ENCODE data around the gene NF1.

Gene NF1

GRCh38 chr17:31417051-31417792, 322.4 kb downstream of the NF1 start:
- Histone ChIP-seq H2AFZ (ENCODE audit: low read depth, low read length) (no peak overlapping the region), H3K9me3 (ENCODE audit: insufficient read depth, low read length) (no peaks in the 10 kb centered on the region), H4K20me1 (ENCODE audit: insufficient read depth, low read length) (no peaks in the 10 kb centered on the region), H3K9ac (ENCODE audit: low read length) (no peak overlapping the region), H3K4me1 (ENCODE audit: low read length) (0 out of 2 replicates have a peak, but pooled peaks cover 3% of the 10 kb centered on the region), H3K4me2 (ENCODE audit: low read length) (no peak overlapping the region), H3K27ac (ENCODE audit: low read length) (no peak overlapping the region), H3K27me3 (ENCODE audit: low read depth, low read length) (no peaks in the 10 kb centered on the region), H3K4me3 (ENCODE audit: low read length) (no peak overlapping the region), H3K36me3 (replicated peaks; ENCODE audit: low read depth, low read length) (no peaks in the 10 kb centered on the region), H3K79me2 (ENCODE audit: low read length) (no peaks in the 10 kb centered on the region)
- TF ChIP-seq EZH2phosphoT487 (IDR thresholded peaks at IDR 0.05; ENCODE audit: low read depth) = no peak
- TF ChIP-seq CTCF (IDR thresholded peaks at IDR 0.05; ENCODE audit: low read depth, low read length) = no peak

GRCh38 chr17:31418773-31419350, 324.1 kb downstream of the NF1 start:
- no peaks in the 10 kb centered on the region for H3K79me2 ChIP-seq (ENCODE audit: low read length)
- no peaks in the 10 kb centered on the region for H4K20me1 ChIP-seq (ENCODE audit: insufficient read depth, low read length)
- TF ChIP-seq CTCF (IDR thresholded peaks at IDR 0.05; ENCODE audit: low read depth, low read length) (no peak), EZH2phosphoT487 (IDR thresholded peaks at IDR 0.05; ENCODE audit: low read depth) (no peak)
- H3K27ac ChIP-seq (ENCODE audit: low read length) = no peak overlapping the region
- no peak overlapping the region for H3K4me2 ChIP-seq (ENCODE audit: low read length)
- no peaks in the 10 kb centered on the region for H3K9me3 ChIP-seq (ENCODE audit: insufficient read depth, low read length)
- H3K4me3 ChIP-seq (ENCODE audit: low read length) = no peak overlapping the region
- H3K9ac ChIP-seq (ENCODE audit: low read length) = no peak overlapping the region
- no peaks in the 10 kb centered on the region for H3K36me3 ChIP-seq (replicated peaks; ENCODE audit: low read depth, low read length)
- H3K4me1 ChIP-seq (ENCODE audit: low read length) = 0 out of 2 replicates have a peak, but pooled peaks cover 3% of the 10 kb centered on the region
- H3K27me3 ChIP-seq (ENCODE audit: low read depth, low read length) = no peaks in the 10 kb centered on the region
- no peak overlapping the region for H2AFZ ChIP-seq (ENCODE audit: low read depth, low read length)

GRCh38 chr17:31422443-31422842, 327.7 kb downstream of the NF1 start:
- H3K4me1 ChIP-seq (ENCODE audit: low read length) = peaks cover 8% of the 10 kb centered on the region; the same call in 1 of the 2 replicates
- no peak overlapping the region for H3K9ac ChIP-seq (ENCODE audit: low read length)
- no peak overlapping the region for H2AFZ ChIP-seq (ENCODE audit: low read depth, low read length)
- no peaks in the 10 kb centered on the region for H4K20me1 ChIP-seq (ENCODE audit: insufficient read depth, low read length)
- H3K9me3 ChIP-seq (ENCODE audit: insufficient read depth, low read length) = no peaks in the 10 kb centered on the region
- H3K27ac ChIP-seq (ENCODE audit: low read length) = no peak overlapping the region
- no peak overlapping the region for H3K4me2 ChIP-seq (ENCODE audit: low read length)
- H3K27me3 ChIP-seq (ENCODE audit: low read depth, low read length) = no peaks in the 10 kb centered on the region
- TF ChIP-seq CTCF (IDR thresholded peaks at IDR 0.05; ENCODE audit: low read depth, low read length) (no peak), EZH2phosphoT487 (IDR thresholded peaks at IDR 0.05; ENCODE audit: low read depth) (no peak)
- no peaks in the 10 kb centered on the region for H3K36me3 ChIP-seq (replicated peaks; ENCODE audit: low read depth, low read length)
- H3K79me2 ChIP-seq (ENCODE audit: low read length) = no peaks in the 10 kb centered on the region
- H3K4me3 ChIP-seq (ENCODE audit: low read length) = no peak overlapping the region

GRCh38 chr17:31424944-31425281, 330.1 kb downstream of the NF1 start:
- no peak overlapping the region for H3K4me2 ChIP-seq (ENCODE audit: low read length)
- no peak overlapping the region for H3K9ac ChIP-seq (ENCODE audit: low read length)
- H3K4me1 ChIP-seq (ENCODE audit: low read length) = peaks cover 8% of the 10 kb centered on the region; the same call in 1 of the 2 replicates
- no peak overlapping the region for H2AFZ ChIP-seq (ENCODE audit: low read depth, low read length)
- no peaks in the 10 kb centered on the region for H3K9me3 ChIP-seq (ENCODE audit: insufficient read depth, low read length)
- TF ChIP-seq EZH2phosphoT487 (IDR thresholded peaks at IDR 0.05; ENCODE audit: low read depth) (no peak), CTCF (IDR thresholded peaks at IDR 0.05; ENCODE audit: low read depth, low read length) (no peak)
- no peaks in the 10 kb centered on the region for H3K36me3 ChIP-seq (replicated peaks; ENCODE audit: low read depth, low read length)
- no peaks in the 10 kb centered on the region for H3K79me2 ChIP-seq (ENCODE audit: low read length)
- no peak overlapping the region for H3K27ac ChIP-seq (ENCODE audit: low read length)
- no peaks in the 10 kb centered on the region for H4K20me1 ChIP-seq (ENCODE audit: insufficient read depth, low read length)
- H3K4me3 ChIP-seq (ENCODE audit: low read length) = no peak overlapping the region
- peaks cover 2% of the 10 kb centered on the region; the same call in 1 of the 2 replicates for H3K27me3 ChIP-seq (ENCODE audit: low read depth, low read length)

Measured in OCI-LY3 (cell line).